CD4-positive, alpha-beta T cell treated with Interleukin-6 at 100 ng/mL for 8 hours (primary cell): ENCODE results near the gene SPINT1.

Experiments used
- DNase-seq: peaks from one replicate; pipeline ENCODE4 v3.0.0-alpha.2; 2020; ENCODE audit warnings: mixed read lengths, low spot score

The SPINT1 gene

GRCh38 chr15:40843885-40844695 is at the start of gene SPINT1:
Gene SPINT1 (plus strand): TSS chr15:40844048. CDS start chr15:40844555, 507 bp downstream.
- DNase-seq: peak; percentile 25

GRCh38 chr15:40796041-40796440 is 47.8 kb upstream of the SPINT1 start:
- DNase-seq: no peak

- no peak for DNase-seq
Measured at GRCh38 chr15:40796512-40796911, 47.3 kb upstream of the SPINT1 start.

- no peak for DNase-seq
Measured at GRCh38 chr15:40799523-40799922, 44.3 kb upstream of the SPINT1 start.

GRCh38 chr15:40803076-40803475 is 40.8 kb upstream of the SPINT1 start:
- no peak for DNase-seq

- DNase-seq: no peak
Measured at GRCh38 chr15:40803688-40804087, 40.2 kb upstream of the SPINT1 start.

GRCh38 chr15:40806672-40807027 is 37.2 kb upstream of the SPINT1 start:
- DNase-seq: no peak

- DNase-seq: peak; percentile 94
Measured at GRCh38 chr15:40807028-40807887, 36.6 kb upstream of the SPINT1 start, which contains the start of the genes DNAJC17 and ZFYVE19. Gene DNAJC17 (minus strand): TSS chr15:40807473. CDS start chr15:40807446, 27 bp downstream. Gene ZFYVE19 (plus strand): TSS chr15:40807089. CDS start chr15:40807590, 501 bp downstream.

- no peak for DNase-seq
Measured at GRCh38 chr15:40807888-40808461, 35.9 kb upstream of the SPINT1 start.

GRCh38 chr15:40808861-40809450 is 34.9 kb upstream of the SPINT1 start:
- DNase-seq: no peak

GRCh38 chr15:40812721-40813425 is 31.0 kb upstream of the SPINT1 start:
- no peak for DNase-seq

GRCh38 chr15:40815042-40815698 is 28.7 kb upstream of the SPINT1 start:
- DNase-seq: no peak

GRCh38 chr15:40819048-40819447 is 24.8 kb upstream of the SPINT1 start:
- DNase-seq: no peak

GRCh38 chr15:40821195-40821594 is 22.7 kb upstream of the SPINT1 start:
- DNase-seq: no peak

- no peak for DNase-seq
Measured at GRCh38 chr15:40823572-40824343, 20.1 kb upstream of the SPINT1 start.

GRCh38 chr15:40825661-40826422 is 18.0 kb upstream of the SPINT1 start:
- no peak for DNase-seq

GRCh38 chr15:40826423-40827075 is 17.3 kb upstream of the SPINT1 start:
- DNase-seq: no peak

GRCh38 chr15:40828447-40829036 is 15.3 kb upstream of the SPINT1 start, which contains the start of gene PPP1R14D:
Gene PPP1R14D (minus strand): TSS chr15:40828708. CDS start chr15:40828641, 67 bp downstream.
- no peak for DNase-seq
